ENCODE results near the gene ACTA2.

The ACTA2 gene

DNA sequence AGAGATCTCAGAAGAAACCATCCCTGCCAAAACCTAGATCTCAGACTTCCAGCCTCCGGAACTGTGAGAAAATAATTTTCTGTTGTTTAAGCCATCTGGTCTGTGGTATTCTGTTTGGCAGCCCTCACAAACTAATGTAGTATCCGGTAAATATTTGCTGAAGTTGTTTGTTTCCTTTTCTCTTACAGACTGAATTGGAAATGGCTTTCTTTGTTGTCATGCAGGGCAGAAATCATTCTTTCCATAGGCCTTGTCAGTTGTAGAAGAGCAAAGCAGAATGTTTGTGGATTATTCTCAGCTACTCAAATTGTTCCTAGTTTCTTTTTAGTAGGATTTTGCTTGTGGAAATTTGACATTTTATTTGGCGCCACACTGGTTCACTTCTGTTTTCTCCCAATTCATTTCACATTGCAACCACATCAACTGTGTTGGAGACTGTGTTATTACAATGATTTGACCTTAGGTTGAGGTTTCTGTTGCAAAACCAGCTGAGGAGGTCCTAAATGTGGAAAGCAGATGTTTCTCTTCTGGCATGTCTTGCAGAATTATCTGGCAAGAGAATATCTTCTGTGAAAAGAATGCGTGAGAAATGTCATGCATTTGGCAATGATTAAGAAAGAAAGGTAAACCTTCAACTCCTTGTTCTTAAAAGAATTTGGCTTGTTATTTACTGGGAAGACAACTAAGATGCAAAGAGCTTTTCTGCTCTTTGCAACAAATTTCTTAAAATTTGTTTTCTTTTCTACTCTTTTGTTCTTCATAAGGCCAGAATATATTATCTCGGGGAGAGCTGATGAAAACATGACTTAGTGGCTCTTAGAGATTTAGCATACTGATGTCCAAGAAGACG lies 25.8 kb downstream of the ACTA2 start:
- no peak for DNase-seq (ENCODE audit: insufficient read length, low spot score)
- FAIRE-seq: no peak

DNA sequence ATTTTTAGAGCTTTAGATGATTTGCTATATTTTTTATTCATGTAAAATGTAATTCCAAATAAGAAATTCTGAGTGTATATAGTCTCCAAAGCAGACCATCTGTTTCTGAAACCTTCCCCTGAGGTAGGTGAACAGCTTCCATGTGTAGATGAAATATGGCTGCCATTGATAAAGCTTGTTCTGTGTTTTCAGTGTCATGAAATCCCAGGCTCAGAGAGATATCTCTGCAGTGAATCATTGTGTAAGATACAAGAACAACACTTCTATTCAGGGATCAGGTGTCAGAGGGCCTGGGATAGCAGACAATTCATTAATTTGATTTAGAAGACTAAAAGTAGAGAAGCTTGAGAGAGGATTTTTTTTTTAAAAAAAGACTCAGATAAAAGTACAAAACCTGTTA lies 29.1 kb downstream of the ACTA2 start:
- FAIRE-seq (no peak), DNase-seq (ENCODE audit: insufficient read length, low spot score) (no peak)

DNA sequence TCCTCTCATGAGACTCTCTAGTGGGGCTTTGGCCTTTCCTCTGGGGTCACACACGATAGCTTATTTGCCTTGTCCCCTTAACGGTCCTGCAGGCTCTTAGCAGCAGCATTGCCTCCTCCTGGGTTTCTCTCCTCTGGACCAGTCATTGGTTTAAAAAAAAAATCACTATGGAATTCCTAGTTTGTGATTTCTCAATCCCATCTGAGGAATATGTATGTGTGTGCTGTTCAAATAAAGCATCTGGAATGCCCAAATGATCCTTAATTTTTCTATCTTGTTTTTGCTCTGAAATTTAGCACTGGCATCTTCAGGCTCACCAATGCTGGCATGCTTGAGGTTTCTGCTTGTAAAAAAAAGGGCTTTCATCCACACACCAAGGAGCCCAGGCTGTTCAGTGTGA lies 30.5 kb downstream of the ACTA2 start:
- DNase-seq (ENCODE audit: insufficient read length, low spot score): no peak
- no peak for FAIRE-seq

DNA sequence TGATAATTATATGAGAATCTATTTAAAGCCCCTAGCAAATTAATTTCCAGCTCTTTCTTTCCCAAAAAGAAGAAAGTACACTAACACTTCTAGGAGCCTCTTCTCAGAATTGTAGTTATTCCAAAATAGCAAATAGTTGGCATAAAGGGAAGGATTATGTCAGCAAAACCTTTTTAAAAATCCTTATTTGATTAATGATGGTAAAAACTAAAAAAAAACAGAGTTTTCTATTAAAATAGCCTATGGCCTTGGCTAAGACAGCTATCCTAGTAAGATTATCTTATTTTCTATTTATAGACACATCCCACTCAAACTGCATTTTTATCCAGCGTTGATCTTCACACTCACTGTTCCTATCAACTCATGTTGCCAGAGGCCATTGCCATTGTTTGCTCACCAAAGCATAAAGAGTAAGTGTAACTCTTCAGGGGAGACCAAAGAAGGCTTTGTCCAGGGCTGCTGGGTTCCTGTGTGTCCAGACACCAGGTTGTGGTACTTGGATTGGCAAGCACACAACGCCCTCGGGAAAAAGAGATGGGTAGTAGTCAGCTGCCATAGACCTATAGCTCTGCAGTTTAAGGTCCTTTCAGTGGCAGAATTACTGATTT lies 31.5 kb downstream of the ACTA2 start:
- FAIRE-seq (no peak), DNase-seq (ENCODE audit: insufficient read length, low spot score) (no peak)

DNA sequence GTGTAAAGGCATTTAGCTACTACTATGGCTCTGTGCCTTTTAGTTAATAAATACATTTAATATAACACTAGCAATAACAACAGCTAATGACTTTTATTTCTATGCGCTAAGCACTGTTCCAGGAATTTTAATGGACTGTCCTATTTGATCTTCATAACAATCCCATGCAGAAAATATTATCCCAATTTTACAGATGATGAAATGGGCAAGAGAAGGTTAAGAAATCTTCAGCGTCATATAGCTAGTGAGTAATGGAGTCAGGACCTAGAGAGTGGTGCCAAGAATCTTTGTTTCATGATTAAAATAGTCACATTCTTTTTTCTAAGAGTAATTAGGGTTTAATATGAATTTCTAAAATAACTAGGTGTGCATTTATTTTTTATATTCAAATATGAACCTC lies 32.4 kb downstream of the ACTA2 start:
- no peak for DNase-seq (ENCODE audit: insufficient read length, low spot score)
- FAIRE-seq: no peak

DNA sequence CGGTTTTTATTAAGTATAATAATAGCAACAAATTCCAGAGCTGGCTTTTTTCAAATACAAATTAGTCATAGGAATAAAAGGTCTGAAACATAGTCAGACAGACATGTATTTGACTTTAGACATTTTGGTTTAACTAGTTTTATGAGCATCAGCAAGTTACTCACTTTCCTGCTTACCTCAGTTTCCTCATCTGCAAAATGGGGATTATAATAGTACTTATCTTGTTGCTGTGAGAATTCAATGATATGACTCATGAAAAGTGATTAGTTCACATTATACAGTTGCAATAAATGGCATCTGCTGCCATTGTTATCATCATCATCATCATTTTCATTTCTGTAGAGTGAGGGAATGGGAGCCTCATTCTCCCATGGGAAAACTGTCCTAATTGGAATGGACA lies 33.5 kb downstream of the ACTA2 start:
- FAIRE-seq (no peak), DNase-seq (ENCODE audit: insufficient read length, low spot score) (no peak)

DNA sequence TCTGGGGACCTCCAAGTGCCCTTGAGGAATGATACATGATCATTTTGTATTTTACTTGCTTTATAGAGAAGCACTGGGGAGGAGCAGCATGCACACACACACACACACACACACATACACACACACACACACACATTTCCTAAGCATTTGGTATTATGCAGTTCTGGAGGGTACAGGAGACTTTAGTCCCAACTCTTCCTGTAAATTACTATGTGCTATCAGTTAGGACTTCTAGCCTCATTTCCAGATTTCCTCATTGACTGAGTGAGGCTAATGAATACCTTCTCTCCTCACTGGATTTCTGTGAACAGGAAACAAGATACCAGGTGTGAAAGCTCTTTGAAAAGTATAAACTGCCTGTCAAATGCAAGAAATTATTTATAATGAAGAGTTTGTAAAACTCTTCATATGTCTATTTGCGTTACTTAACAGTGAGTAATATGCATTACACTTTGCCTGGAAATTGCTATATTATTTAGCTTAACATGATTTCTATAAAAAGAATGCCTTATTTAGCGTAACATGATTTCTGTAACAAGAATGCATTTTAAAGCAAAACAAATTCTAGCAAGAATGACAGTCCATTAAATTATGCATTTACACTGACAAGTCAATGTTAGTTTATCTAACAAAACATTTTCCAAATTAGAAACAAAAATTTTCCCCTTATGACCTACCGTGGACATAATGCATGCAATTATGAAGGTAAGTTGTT lies 34.2 kb downstream of the ACTA2 start:
- no peak for DNase-seq (ENCODE audit: insufficient read length, low spot score)
- no peak for FAIRE-seq

DNA sequence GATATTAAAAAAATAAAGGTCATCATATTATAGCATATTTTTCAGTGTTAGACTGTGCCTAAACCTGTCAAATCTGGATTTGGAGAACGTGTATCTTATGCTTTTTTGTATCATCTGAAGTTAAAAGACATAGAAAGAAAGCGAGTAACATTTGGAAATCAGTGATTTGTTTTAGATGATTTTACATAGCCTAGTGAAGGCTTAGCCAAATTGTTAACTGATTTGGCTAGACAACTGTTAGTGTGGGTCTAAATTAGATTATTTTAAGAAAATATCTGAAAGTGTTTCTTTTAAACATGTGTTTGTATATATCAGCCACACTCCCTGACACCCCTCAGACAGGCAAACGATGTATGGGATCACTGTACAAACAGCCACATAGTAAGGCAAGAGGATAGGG lies 35.6 kb downstream of the ACTA2 start:
- no peak for FAIRE-seq

DNA sequence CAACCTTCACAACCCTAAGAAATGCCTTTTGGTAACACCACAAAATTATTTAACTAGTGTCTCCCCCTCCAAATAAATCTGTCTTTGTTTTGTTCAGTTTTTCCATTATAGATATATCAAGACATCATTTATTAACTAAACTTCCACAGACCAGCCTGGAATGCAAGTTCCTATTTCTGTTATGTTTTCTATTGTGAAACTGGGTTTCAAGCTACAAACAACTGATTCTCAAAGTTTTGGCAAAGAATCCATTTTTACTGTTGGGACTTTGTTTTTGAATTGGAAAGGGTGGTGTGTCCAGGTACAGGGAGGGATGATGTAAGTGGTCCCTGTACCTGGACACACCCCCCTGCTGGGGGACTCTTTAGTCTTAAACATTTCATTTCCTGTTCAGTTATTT lies 36.3 kb downstream of the ACTA2 start:
- FAIRE-seq: no peak
- no peak for DNase-seq (ENCODE audit: insufficient read length, low spot score)

More for the DNA sequence above, 35.6 kb downstream of the ACTA2 start:
- no peak for DNase-seq (ENCODE audit: insufficient read length, low spot score)

DNA sequence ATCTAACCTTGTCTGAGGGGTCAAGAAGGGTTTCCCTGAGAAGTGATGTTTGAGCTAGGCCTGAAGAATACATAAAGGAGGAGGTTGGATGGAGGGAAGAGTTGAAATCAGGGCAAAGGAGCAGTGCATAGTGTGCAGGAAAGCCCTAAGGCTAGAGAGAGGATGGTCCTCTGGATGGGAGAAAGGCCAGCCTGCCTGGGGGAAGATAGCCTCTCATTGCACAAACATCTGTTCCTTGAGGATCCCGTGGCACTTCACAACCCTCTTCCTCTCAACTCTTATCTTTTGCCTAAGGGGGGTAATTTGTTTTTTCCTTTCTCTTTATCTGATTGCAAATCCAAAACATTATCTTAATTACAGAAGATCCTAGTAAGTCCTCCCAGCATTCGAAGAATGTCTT lies 36.8 kb downstream of the ACTA2 start:
- FAIRE-seq: peak; percentile 13
- DNase-seq (ENCODE audit: insufficient read length, low spot score): no peak

DNA sequence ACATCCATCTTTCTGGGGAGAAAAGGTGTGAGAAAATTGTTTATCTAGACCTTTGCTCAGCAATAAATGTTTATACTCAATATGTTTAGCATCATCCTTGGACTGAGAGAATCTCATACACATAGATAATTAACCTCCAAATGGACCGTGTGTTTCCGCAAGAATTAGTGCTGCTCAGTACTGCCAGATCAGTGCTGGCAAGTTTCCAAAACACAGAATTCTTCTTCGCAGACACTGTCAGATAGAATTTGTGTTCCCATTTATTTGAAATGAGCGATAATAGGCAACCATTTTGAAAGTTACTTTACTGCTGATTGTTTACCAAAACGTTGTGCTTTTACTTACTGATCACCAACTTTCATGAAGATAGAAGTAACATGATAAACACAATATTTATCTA lies 38.8 kb downstream of the ACTA2 start:
- DNase-seq (ENCODE audit: insufficient read length, low spot score) (no peak), FAIRE-seq (no peak)

DNA sequence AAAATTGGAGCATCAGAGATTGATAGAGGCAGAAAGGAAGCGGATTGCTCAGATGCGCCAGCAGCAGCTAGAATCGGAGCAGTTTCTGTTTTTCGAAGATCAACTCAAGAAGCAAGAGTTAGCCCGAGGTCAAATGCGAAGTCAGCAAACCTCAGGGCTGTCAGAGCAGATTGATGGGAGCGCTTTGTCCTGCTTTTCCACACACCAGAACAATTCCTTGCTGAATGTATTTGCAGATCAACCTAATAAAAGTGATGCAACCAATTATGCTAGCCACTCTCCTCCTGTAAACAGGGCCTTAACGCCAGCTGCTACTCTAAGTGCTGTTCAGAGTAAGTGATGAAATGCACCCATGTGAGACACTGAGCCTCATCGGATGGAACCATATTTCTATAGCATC lies 39.4 kb downstream of the ACTA2 start:
- DNase-seq (ENCODE audit: insufficient read length, low spot score): no peak
- no peak for FAIRE-seq

DNA sequence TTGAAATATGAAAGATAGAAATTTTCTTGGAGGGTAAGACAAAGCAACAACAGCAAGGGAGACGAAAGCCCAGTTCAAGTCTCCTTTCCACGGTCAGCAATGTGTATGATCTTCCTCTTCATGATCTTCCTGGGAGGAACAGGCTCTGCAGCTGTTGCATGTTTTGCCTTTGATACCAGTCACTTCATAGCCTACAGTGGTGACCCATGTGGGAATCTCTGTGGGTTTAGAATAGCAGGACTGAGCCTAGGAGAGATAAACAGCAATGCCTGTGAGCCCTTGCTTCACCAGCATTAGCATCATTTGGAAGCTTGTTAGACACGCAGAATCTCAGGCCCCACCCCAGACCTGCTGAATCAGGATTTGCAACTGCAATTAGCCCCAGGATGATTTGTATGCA lies 40.7 kb downstream of the ACTA2 start:
- FAIRE-seq (no peak), DNase-seq (ENCODE audit: insufficient read length, low spot score) (no peak)

DNA sequence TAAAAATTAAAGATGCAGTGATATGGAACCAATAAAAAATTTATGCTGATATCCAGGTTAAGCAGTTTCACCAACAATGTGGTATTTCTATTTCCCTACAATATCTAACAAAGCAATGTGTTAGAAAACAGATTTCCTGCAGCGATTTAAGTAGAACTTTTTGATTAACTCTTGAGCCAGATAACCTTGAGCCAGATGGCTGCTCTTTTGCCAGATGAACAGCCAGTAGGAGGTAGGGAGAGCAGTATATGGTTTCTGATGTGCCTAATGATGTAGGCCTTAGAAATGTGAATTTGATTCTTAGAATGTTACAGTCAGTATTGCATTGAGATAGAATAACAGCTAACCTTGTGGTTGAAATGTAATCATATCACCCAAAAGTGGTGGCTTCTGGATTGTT lies 41.5 kb downstream of the ACTA2 start:
- DNase-seq (ENCODE audit: insufficient read length, low spot score): no peak
- FAIRE-seq: peak; percentile 9

DNA sequence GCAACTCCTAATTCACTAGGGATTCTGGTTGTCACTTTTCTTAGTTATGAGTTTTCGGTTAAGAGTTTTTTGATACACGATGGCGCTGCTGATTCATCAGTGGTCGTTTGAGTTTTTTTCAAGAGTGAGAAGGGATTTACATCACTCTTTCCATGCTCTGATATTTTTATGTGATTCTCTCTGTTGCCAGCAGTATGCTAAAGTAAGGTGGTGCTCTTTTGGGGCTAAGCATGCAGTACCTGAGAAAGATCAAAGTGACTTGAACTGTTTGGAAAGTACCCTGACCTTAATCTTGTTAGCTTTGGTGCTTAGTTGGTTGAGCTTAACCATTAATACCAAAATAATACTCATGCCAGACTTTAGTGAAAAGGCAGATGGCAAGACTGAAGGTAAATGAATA lies 44.4 kb downstream of the ACTA2 start:
- FAIRE-seq (no peak), DNase-seq (ENCODE audit: insufficient read length, low spot score) (no peak)

DNA sequence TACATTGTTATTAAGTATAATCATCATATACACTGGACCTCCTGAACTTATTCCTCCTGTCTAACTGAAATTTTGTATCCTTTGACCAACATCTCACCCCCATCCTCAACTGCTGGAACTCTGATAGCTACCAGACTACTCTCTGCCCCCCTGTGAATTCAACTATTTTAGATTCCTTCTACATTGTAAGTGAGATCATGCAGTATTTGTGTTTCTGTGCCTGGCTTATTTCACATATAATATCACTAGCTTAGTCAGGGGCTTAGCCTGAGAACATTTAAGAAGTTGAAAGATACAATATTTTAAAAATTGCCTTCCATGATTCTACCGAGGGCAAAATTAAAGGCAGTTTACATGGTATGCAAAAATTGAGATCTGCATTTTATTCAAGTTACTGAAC lies 45.7 kb downstream of the ACTA2 start:
- DNase-seq (ENCODE audit: insufficient read length, low spot score) (no peak), FAIRE-seq (no peak)

DNA sequence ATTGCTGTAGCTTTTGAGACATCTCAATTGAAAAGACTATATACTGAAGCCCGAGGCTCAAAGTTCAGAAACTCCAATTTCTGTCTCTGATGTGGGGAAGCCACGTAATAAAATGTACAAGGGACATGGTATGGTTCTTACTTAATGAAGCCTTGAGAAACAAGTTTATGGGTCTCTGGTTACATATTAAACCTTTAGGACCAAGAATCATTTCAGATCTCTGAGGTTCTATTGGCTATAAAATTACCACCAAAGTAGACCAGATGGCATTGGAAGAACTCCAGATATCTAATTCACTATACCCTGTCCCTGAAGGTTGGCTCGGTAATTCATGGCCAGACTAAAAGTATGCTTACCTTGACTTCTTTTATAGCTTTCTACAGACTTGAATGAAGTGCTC lies 48.9 kb downstream of the ACTA2 start:
- DNase-seq (ENCODE audit: insufficient read length, low spot score) (no peak), FAIRE-seq (no peak)

DNA sequence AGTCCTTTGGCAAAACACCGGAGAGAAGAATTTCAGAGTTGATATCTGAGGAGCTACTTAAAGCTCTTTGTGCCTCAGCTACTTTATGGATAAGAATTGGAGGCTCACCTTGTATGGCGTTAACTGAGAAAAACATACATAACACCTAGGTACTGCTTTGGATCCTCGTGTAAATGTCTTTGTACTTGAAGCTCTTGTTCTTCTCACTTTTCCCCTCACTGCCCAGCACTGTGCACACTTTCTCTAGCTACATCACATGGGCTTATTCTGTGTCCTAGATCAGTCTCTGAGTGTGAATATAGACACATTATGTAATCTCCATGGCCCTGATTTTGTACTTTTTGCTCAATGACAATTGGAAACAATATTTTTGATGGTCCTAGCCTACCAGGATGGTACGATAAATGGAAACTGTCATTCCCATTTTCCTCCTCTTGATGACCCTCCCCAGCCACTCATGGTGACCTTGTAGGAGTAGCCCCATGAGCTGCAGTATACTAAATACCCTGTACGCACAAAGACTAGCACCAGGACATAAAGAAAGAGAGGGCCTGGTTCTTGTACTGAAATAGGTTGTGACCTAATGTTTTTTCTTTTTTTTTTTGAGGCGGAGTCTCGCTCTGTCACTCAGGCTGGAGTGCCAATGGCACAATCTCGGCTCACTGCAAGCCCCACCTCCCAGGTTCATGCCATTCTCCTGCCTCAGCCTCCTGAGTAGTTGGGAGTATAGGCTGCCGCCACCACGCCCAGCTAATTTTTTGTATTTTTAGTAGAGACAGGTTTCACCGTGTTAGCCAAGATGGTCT lies 50.4 kb downstream of the ACTA2 start:
- no peak for FAIRE-seq
- DNase-seq (ENCODE audit: insufficient read length, low spot score): no peak

DNA sequence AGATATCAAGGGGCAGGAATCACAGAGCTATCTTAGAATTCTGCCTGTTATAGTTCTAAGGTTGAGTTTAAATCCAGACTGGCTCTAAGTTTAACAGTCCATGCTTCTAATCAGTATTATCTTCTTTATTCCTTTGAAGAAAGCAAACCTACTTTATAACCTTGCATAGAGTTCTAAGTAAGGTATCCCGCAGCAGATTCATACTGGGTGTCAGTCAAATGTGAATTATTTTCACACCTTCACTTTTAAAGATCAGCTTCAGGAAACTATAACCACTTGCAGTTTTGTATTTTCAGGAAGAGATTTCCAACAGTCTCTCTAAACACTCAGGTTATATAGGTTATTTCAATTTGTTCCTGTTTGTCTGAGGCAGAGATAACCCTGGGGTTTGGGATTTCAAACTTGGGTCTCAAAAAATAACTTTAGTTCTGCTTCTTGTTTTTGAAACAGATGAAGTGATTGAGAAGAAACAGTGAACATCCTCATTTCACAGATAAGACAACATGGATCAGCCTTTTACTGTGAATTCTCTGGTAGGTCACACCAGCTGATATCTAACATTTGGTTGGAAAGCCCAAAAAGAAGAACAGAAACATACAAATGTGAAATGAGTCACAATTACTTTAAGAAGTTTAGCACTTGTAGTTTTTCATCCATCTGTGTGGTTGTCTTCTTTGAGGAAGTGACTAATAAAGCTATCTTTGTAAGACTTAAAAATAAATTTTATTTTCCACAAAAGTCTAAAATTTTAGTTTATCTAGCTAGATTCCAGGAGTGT lies 51.2 kb downstream of the ACTA2 start:
- DNase-seq (ENCODE audit: insufficient read length, low spot score): no peak
- FAIRE-seq: no peak

DNA sequence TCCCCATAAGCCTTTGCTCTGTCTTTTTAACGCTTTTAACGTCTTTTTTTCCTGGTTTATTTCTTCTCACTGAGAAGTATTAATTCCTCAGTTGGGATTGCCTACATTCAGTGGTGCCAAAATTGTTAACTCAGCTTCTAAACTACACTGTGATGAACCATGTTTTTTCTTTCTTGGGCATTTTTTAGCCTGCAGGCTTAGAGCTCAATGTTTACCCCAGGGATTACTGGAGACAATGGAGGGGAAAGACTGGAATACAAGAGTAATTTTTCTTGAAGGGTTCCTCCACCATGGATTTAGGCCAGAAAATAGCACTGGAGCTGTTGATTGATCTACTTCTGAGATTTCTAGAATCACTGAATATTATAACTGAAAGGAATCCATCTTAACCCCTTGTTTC lies 52.7 kb downstream of the ACTA2 start:
- DNase-seq (ENCODE audit: insufficient read length, low spot score): no peak
- no peak for FAIRE-seq
